Measurements from ENCODE around the gene GC. TPM values are rescaled to one million over a fixed set of nuclear protein-coding genes. Genes with fewer than 3 reads are reported as not detected.
"Not testable (repeated sequence)": the region's sequence is repeated elsewhere in the genome, so short reads cannot be mapped to it uniquely, and the experiment has no call there.

Gene GC
- total and polyA plus RNA-seq, 10 of the 15 experiments (the other 5 are each of a cell fraction or from before 2014, with no cell fraction given), result 2.3 TPM; not detected in 9

- CTCF ChIA-PET; H3K9ac ChIP-seq (ENCODE audit: control insufficient read depth, insufficient read depth, low read length); ATAC-seq; H2AFZ ChIP-seq (ENCODE audit: control insufficient read depth, low read depth, low read length); SMC1A ChIA-PET (ENCODE audit: uncharacterized antibody, unreplicated experiment); H3K79me2 ChIP-seq (ENCODE audit: control insufficient read depth, insufficient read depth, low read length); H3K27ac ChIP-seq (ENCODE audit: control insufficient read depth, insufficient read depth); DNase-seq (ENCODE audit: low read depth, low spot score); H3K4me1 ChIP-seq (ENCODE audit: control insufficient read depth, insufficient read depth, low read length); BruUV-seq (replicated peaks); H4K20me1 ChIP-seq (ENCODE audit: control insufficient read depth, insufficient read depth); H3K27me3 ChIP-seq (replicated peaks in 1 of 2; ENCODE audit: control insufficient read depth in 2 of 2, insufficient read depth in 2 of 2, low read length in 1 of 2); RAD21 ChIA-PET (ENCODE audit: unreplicated experiment); H3K4me3 ChIP-seq; H3K36me3 ChIP-seq (ENCODE audit: control insufficient read depth in 2 of 2, insufficient read depth in 2 of 2, low read length in 1 of 2); in situ Hi-C loops (cut with MboI); H3K9me3 ChIP-seq (replicated peaks; ENCODE audit: control insufficient read depth, insufficient read depth, low read length); FAIRE-seq; POLR2A ChIA-PET; intact Hi-C loops (cut with micrococcal nuclease; ENCODE audit: unreplicated experiment); H3K4me2 ChIP-seq (ENCODE audit: control insufficient read depth, insufficient read depth): not testable (repeated sequence)
- WGBS (ENCODE audit: insufficient coverage, insufficient replicate concordance, low lambda C conversion rate, missing lambda C conversion rate), result 0% methylated on average over 4 of the region's 4 CpGs
These were observed 20.3 kb upstream of the GC start for GRCh38 chr4:71804017-71804697.

- H3K4me1 ChIP-seq (ENCODE audit: control insufficient read depth, insufficient read depth, low read length), result no peaks in the 10 kb centered on the region
- RAD21 ChIA-PET (ENCODE audit: unreplicated experiment), result no interaction called here
- no peak for DNase-seq (ENCODE audit: low read depth, low spot score)
- no peak for FAIRE-seq
- H3K4me3 ChIP-seq, result no peak overlapping the region
- no peak overlapping the region for H2AFZ ChIP-seq (ENCODE audit: control insufficient read depth, low read depth, low read length)
- H3K4me2 ChIP-seq (ENCODE audit: control insufficient read depth, insufficient read depth), result no peak overlapping the region
- SMC1A ChIA-PET (ENCODE audit: uncharacterized antibody, unreplicated experiment), result interaction anchor here (0.8 to 1.0 kb wide), 2 partner anchors 14 to 20 kb away, joined by 3 read pairs; no protein-coding TSS in a partner anchor
- H3K27ac ChIP-seq (ENCODE audit: control insufficient read depth, insufficient read depth), result no peak overlapping the region
- no peaks in the 10 kb centered on the region for H3K9me3 ChIP-seq (replicated peaks; ENCODE audit: control insufficient read depth, insufficient read depth, low read length)
- no TSS peak for BruUV-seq (replicated peaks)
- 0% methylated on average over 4 of the region's 4 CpGs for WGBS (ENCODE audit: insufficient coverage, insufficient replicate concordance, low lambda C conversion rate, missing lambda C conversion rate)
- POLR2A ChIA-PET, result no interaction called here
- intact Hi-C loops (cut with micrococcal nuclease; ENCODE audit: unreplicated experiment) (no loop called here), in situ Hi-C loops (cut with MboI) (no loop called here)
- no peaks in the 10 kb centered on the region for H3K36me3 ChIP-seq (ENCODE audit: control insufficient read depth in 2 of 2, insufficient read depth in 2 of 2, low read length in 1 of 2)
- TF ChIP-seq ZNF687 (IDR thresholded peaks at IDR 0.05), result no peak
- no peak for TF ChIP-seq SREBF2 (IDR thresholded peaks at IDR 0.05; ENCODE audit: low read length)
- no peak for TF ChIP-seq SUZ12 (IDR thresholded peaks at IDR 0.05; ENCODE audit: unreplicated experiment)
- TF ChIP-seq ZNF207 (IDR thresholded peaks at IDR 0.05; ENCODE audit: borderline replicate concordance), result no peak
- no peak for TF ChIP-seq DPF2 (IDR thresholded peaks at IDR 0.05)
- no peak for TF ChIP-seq CBX3 (IDR thresholded peaks at IDR 0.05; ENCODE audit: borderline replicate concordance, low read depth)
- no peak for TF ChIP-seq ZBTB11 (CRISPR knock-in tag; IDR thresholded peaks at IDR 0.05)
- no peak for TF ChIP-seq KAT2A (conservative IDR thresholded peaks at IDR 0.05; ENCODE audit: control insufficient read depth, low read depth, low read length)
- no peaks in the 10 kb centered on the region for H4K20me1 ChIP-seq (ENCODE audit: control insufficient read depth, insufficient read depth)
- no peaks in the 10 kb centered on the region for H3K79me2 ChIP-seq (ENCODE audit: control insufficient read depth, insufficient read depth, low read length)
- CTCF ChIA-PET, result no interaction called here
- ATAC-seq, result no peak
- H3K9ac ChIP-seq (ENCODE audit: control insufficient read depth, insufficient read depth, low read length), result no peak overlapping the region
- H3K27me3 ChIP-seq (replicated peaks in 1 of 2; ENCODE audit: control insufficient read depth in 2 of 2, insufficient read depth in 2 of 2, low read length in 1 of 2), result no peaks in the 10 kb centered on the region
These were observed 2.1 kb upstream of the GC start for GRCh38 chr4:71785959-71786358.

Data from GM12878 (cell line).